HG03571 (cell line): ENCODE results near the gene GDI1.
"Not testable (repeated sequence)": the region's sequence is repeated elsewhere in the genome, so short reads cannot be mapped to it uniquely, and the experiment has no call there.

Experiments used
- ATAC-seq: cut with Tn5 transposase; IDR thresholded peaks from one replicate; pipeline ENCODE4 v1.9.1; 2021; ENCODE audit not compliant: unreplicated experiment

GDI1 gene

GRCh38 chrX:154436983-154437752 is at the start of gene GDI1:
Gene GDI1, plus strand, starts transcription at chrX:154437154. Its CDS starts 101 bp downstream, at chrX:154437255.
- no peak for ATAC-seq

GRCh38 chrX:154388094-154388493 is 48.9 kb upstream of the GDI1 start:
- ATAC-seq = not testable (repeated sequence)

GRCh38 chrX:154388649-154389048 is 48.3 kb upstream of the GDI1 start:
- not testable (repeated sequence) for ATAC-seq

GRCh38 chrX:154389812-154390747 is 46.9 kb upstream of the GDI1 start:
- ATAC-seq = peak; percentile 70

- ATAC-seq = not testable (repeated sequence)
These were observed 40.6 kb upstream of the GDI1 start for GRCh38 chrX:154396363-154396762.

GRCh38 chrX:154396973-154397887 is 39.7 kb upstream of the GDI1 start:
- ATAC-seq = peak; percentile 36

GRCh38 chrX:154397888-154398667 is 38.9 kb upstream of the GDI1 start, which contains the start of gene RPL10:
Gene RPL10, plus strand, starts transcription at chrX:154398377. Its CDS starts 143 bp downstream, at chrX:154398520.
- ATAC-seq = peak; percentile 72

- no peak for ATAC-seq
These were observed 38.1 kb upstream of the GDI1 start for GRCh38 chrX:154398668-154399526.

GRCh38 chrX:154399527-154400368 is 37.2 kb upstream of the GDI1 start:
- no peak for ATAC-seq

GRCh38 chrX:154400369-154400817 is 36.6 kb upstream of the GDI1 start:
- not testable (repeated sequence) for ATAC-seq

GRCh38 chrX:154401045-154401799 is 35.7 kb upstream of the GDI1 start:
- ATAC-seq = no peak

GRCh38 chrX:154401918-154402621 is 34.9 kb upstream of the GDI1 start:
- ATAC-seq = no peak

- no peak for ATAC-seq
These were observed 34.3 kb upstream of the GDI1 start for GRCh38 chrX:154402622-154403127.

- ATAC-seq = no peak
These were observed 33.8 kb upstream of the GDI1 start for GRCh38 chrX:154403192-154403591.

- no peak for ATAC-seq
These were observed 33.1 kb upstream of the GDI1 start for GRCh38 chrX:154403858-154404257.

GRCh38 chrX:154404625-154405192 is 32.2 kb upstream of the GDI1 start:
- no peak for ATAC-seq
